HEK293T (cell line): ENCODE data around the gene GATAD2A.

Source experiments
- CTCF ChIA-PET: fragments of 350-600 bp; formaldehyde crosslinking; extraction: SDS; loops from one replicate; lab custom pipeline; 2021; ENCODE audit warnings: antibody characterized with exemption, inconsistent platforms; lab: Yijun Ruan, JAX
- POLR2A ChIA-PET: fragments of 350-600 bp; formaldehyde crosslinking; extraction: SDS; loops from one replicate; lab custom pipeline; 2020; ENCODE audit warnings: antibody characterized with exemption, inconsistent platforms; lab: Yijun Ruan, JAX
- DNase-seq: peaks from one replicate; pipeline ENCODE4 v3.0.0; 2012; ENCODE audit warnings: mixed read lengths; ENCODE audit errors: extremely low spot score
- ARNT ChIP-seq: fragments of 450-650 bp; IDR thresholded peaks from 2 replicates; pipeline ENCODE4 v1.6.1; 2017; ENCODE audit warnings: mild to moderate bottlenecking
- BHLHE40 ChIP-seq: fragments of 450-650 bp; IDR thresholded peaks from 2 replicates; pipeline ENCODE4 v1.6.1; 2016; ENCODE audit warnings: mild to moderate bottlenecking, moderate library complexity, borderline replicate concordance
- CTBP1 ChIP-seq: fragments of 450-650 bp; IDR thresholded peaks from 2 replicates; pipeline ENCODE4 v1.6.1; 2016; ENCODE audit warnings: borderline replicate concordance
- ELF4 ChIP-seq: fragments of 450-650 bp; IDR thresholded peaks from 2 replicates; pipeline ENCODE4 v1.6.1; 2017; ENCODE audit warnings: antibody characterized with exemption
- FOXA1 ChIP-seq: fragments of 450-650 bp; IDR thresholded peaks from 2 replicates; pipeline ENCODE4 v1.6.1; 2016; ENCODE audit warnings: mild to moderate bottlenecking
- FOXK2 ChIP-seq: fragments of 450-650 bp; IDR thresholded peaks from 2 replicates; pipeline ENCODE4 v1.6.1; 2016; ENCODE audit warnings: mild to moderate bottlenecking
- FOXM1 ChIP-seq: fragments of 450-650 bp; IDR thresholded peaks from 2 replicates; pipeline ENCODE4 v1.6.1; 2017; ENCODE audit warnings: mild to moderate bottlenecking, borderline replicate concordance
- HDGF ChIP-seq: fragments of 450-650 bp; IDR thresholded peaks from 2 replicates; pipeline ENCODE4 v1.6.1; 2017; ENCODE audit warnings: antibody characterized with exemption, borderline replicate concordance
- L3MBTL2 ChIP-seq: fragments of 450-650 bp; conservative IDR thresholded peaks from 2 replicates; pipeline ENCODE4 v1.6.1; 2016; ENCODE audit warnings: mild to moderate bottlenecking
- LEF1 ChIP-seq: fragments of 450-650 bp; IDR thresholded peaks from 2 replicates; pipeline ENCODE4 v1.6.1; 2017; ENCODE audit warnings: mild to moderate bottlenecking, borderline replicate concordance
- NFRKB ChIP-seq: fragments of 450-650 bp; IDR thresholded peaks from 2 replicates; pipeline ENCODE4 v1.6.1; 2016; ENCODE audit warnings: mild to moderate bottlenecking, moderate library complexity
- SP1 ChIP-seq: fragments of 450-650 bp; IDR thresholded peaks from 2 replicates; pipeline ENCODE4 v1.6.1; 2017
- SUZ12 ChIP-seq: fragments of 450-650 bp; IDR thresholded peaks from 2 replicates; pipeline ENCODE4 v1.6.1; 2016; ENCODE audit warnings: mild to moderate bottlenecking
- TARDBP ChIP-seq: fragments of 450-650 bp; IDR thresholded peaks from 2 replicates; pipeline ENCODE4 v1.6.1; 2016
- ZNF384 ChIP-seq: fragments of 450-650 bp; IDR thresholded peaks from 2 replicates; pipeline ENCODE4 v1.6.1; 2016
- TF ChIP-seq, protein P1 (sequence below): fragments of 450-650 bp; IDR thresholded peaks from 2 replicates; pipeline ENCODE4 v1.6.1; 2016

Gene GATAD2A

DNA sequence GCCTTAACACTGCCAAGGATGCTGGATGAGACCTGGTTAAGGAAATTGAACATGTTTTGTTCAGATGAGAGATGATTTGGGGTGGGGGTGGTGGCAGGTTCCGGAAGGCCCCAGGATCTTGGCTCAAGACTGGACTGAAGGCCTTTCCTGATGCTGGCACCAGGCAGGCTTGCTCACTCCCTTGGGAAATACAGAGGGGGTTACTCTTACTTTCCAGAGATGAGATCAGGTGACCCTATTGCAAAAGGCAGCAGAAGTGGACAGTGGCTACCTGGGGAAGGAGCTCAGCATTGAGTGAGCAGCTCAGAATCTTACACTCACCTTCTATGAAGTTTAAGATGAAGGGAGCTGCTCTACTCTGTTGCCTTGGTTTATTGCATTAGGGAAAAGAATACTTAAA, 10.8 kb downstream of the GATAD2A start:
- TF ChIP-seq FOXK2 (no peak), CTBP1 (no peak), NFRKB (no peak), ZNF384 (no peak), TARDBP (no peak), SUZ12 (no peak), FOXA1 (no peak), FOXM1 (no peak), L3MBTL2 (no peak), ARNT (no peak), HDGF (no peak)
- TF ChIP-seq, protein P1, sequence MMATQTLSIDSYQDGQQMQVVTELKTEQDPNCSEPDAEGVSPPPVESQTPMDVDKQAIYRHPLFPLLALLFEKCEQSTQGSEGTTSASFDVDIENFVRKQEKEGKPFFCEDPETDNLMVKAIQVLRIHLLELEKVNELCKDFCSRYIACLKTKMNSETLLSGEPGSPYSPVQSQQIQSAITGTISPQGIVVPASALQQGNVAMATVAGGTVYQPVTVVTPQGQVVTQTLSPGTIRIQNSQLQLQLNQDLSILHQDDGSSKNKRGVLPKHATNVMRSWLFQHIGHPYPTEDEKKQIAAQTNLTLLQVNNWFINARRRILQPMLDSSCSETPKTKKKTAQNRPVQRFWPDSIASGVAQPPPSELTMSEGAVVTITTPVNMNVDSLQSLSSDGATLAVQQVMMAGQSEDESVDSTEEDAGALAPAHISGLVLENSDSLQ, result no peak
- ChIA-PET CTCF (interaction anchor here (1.2 kb wide), 1 partner anchor 10 kb away, joined by 3 read pairs; no protein-coding TSS in a partner anchor), POLR2A (interaction anchor here (2.5 kb wide), 1 partner anchor 11 kb away, joined by 12 read pairs; the partner anchor contains the start of gene GATAD2A)
- no peak for DNase-seq

DNA sequence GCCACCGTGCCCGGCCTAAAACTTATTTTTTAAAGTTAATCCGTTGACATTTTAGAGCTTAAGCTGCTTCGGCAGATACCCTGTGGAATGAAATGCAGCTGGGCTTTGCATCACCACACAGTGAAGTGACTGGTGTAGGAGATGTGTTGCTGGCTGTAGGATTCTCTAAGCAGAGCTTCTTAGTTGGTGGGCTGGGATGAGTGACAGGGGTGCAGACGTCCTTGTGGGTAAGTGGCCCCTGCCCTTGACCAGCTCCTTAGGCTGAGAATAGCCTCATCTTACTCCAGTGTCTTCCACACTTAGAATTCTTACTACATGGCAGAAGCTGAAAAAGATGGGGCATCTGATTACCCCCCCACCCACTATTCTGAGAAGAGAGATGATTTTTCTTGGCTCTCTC, 11.6 kb downstream of the GATAD2A start:
- ChIA-PET CTCF (no interaction called here), POLR2A (interaction anchor here (0.8 to 2.5 kb wide), 2 partner anchors 12 to 71 kb away, joined by 3 to 12 read pairs; partner anchors contain the start of gene GATAD2A)
- no peak for TF ChIP-seq TARDBP
- no peak for TF ChIP-seq LEF1
- no peak for TF ChIP-seq FOXK2
- no peak for TF ChIP-seq ZNF384
- no peak for TF ChIP-seq BHLHE40
- no peak for TF ChIP-seq NFRKB
- TF ChIP-seq, protein P1, result no peak
- no peak for TF ChIP-seq FOXM1
- no peak for TF ChIP-seq CTBP1
- no peak for TF ChIP-seq ELF4
- no peak for TF ChIP-seq ARNT
- no peak for TF ChIP-seq L3MBTL2
- no peak for TF ChIP-seq FOXA1
- TF ChIP-seq SUZ12, result no peak
- no peak for TF ChIP-seq HDGF
- no peak for TF ChIP-seq SP1
- no peak for DNase-seq

DNA sequence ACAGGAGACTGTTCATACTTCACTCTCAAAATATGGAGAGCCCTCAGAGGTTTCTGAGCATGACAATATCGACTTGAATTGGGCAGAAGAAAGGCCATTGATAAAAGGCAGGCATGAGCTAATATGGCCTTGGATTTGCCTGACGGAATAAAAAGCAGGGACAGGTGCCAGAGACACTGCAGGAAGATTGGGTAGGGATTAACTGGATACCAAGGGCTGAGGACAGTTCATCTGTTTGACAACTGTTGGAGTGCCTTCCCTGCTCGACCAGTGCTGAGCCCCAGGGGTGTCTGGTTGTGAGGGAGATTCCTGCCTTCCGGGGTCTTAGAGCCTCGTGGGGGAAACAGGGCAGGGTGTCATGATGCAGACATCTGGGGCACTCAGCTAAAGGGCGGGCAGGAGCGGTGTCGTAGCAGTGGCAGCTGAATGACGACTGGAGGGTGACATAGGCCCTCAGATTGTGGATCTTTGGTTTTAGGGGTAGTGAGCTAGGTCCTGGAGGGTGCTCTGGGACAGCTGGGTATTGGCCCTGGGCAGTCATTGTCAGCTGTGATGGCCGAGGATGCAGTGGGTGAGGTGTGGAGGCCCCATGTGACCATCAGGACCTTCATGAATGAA, 12.3 kb downstream of the GATAD2A start:
- TF ChIP-seq LEF1 (no peak), CTBP1 (no peak), TARDBP (no peak), FOXM1 (no peak)
- POLR2A ChIA-PET, result interaction anchor here (0.8 to 2.5 kb wide), 2 partner anchors 13 to 70 kb away, joined by 3 to 12 read pairs; partner anchors contain the start of gene GATAD2A
- CTCF ChIA-PET, result no interaction called here
- DNase-seq, result no peak

DNA sequence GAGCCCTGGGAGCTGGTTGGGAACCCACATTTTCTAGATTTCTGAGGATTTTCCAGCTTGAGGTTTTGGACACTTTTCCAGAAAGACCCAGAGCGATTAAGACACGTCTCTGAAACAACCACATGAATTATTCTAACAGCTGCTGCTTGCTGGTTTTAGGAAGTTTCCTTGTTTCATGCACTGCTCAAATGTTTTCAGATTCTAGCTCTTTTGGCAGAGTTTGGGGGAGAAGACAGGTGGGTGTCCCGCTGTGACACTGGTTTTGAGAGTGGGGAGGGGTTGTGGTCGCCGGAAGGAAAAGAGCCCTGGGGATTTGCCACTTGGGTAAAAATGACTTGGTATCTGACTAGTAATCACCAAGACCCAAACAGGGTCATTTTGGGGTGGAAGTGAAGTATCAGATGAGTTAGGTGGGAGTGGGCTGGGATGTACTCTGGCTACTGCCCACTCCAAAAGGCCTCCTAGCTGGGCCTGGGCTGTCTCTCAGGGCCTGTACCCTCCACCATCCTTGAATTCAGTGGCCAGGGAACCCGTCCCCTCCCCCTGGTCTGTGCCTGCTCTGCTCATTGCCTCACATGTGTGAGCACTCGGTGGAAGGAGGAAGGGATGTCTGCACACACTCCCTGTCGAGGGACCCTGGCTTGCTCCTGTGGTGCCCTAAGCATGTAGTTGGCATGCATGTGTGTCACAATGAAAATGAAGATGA, 13.2 kb downstream of the GATAD2A start:
- CTCF ChIA-PET, result no interaction called here
- TF ChIP-seq FOXM1 (no peak), SP1 (no peak), SUZ12 (no peak), HDGF (no peak), BHLHE40 (no peak), FOXK2 (no peak), TARDBP (no peak), FOXA1 (no peak), L3MBTL2 (no peak), NFRKB (no peak)

DNA sequence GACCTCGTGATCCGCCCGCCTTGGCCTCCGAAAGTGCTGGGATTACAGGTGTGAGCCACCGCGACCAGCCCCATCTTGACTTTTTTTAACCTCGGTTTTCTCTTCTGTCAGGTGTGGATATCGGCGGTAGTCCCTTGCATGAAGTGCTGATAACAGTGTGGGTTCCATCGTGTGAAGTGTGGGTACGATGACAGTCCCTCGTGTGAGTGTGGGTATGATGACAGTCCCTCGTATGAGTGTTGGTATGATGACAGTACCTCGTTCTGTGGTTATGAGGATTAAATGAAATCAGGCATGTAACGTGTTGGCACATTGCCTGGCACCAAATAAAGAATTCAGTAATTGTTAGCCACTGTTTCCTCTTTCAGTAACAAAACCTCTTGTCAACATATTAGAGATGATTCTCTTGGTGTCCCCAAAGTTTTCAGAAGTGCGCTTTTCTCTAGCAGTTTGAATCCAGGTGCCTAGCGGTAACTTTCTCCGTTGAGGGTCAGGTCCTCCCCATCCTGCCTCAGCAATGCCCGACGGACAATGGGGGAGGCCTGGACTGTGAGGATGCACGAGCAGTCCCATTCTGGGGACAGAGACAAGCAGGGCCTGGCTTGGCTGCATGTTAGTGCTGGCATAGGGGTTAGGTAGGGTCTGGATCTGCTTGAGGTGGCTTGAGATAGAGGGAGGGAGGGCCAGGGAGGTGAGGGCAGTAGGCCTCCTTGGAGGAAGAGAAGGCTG, 15.3 kb downstream of the GATAD2A start:
- TF ChIP-seq NFRKB (no peak), CTBP1 (no peak), FOXM1 (no peak), ELF4 (no peak), ARNT (no peak), ZNF384 (no peak), BHLHE40 (no peak), FOXA1 (no peak), SUZ12 (no peak), HDGF (no peak), TARDBP (no peak), FOXK2 (no peak), SP1 (no peak), LEF1 (no peak)
- TF ChIP-seq, protein P1, result no peak
- ChIA-PET CTCF (no interaction called here), POLR2A (no interaction called here)
- DNase-seq, result no peak

More for the DNA sequence above, 13.2 kb downstream of the GATAD2A start:
- POLR2A ChIA-PET, result interaction anchor here (2.5 kb wide), 1 partner anchor 14 kb away, joined by 12 read pairs; the partner anchor contains the start of gene GATAD2A
- DNase-seq, result no peak

DNA sequence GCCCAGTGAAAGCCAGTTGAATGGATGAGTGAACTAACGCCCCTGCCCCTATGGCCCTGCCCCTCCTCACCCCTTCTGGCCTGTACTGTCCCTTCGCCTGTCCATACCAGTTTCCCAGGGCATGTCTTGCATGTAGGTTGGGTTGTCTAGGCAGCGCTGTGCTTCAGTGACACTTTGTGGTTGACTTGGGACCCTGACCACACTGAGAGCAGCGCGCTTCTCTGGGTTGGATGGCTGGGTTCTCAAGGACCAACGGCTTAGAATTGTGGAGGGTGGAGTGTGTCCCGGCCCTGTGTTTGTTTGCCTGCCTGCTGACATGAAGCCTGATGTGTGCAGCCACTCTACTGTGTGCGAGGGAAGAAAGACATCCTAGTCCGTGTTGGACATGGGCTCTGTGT, 15.8 kb downstream of the GATAD2A start:
- no peak for DNase-seq
- CTCF ChIA-PET, result no interaction called here
- TF ChIP-seq, protein P1, result no peak
- no peak for TF ChIP-seq FOXA1
- no peak for TF ChIP-seq NFRKB
- no peak for TF ChIP-seq FOXK2
- no peak for TF ChIP-seq ELF4

More for the DNA sequence above, 15.8 kb downstream of the GATAD2A start:
- POLR2A ChIA-PET, result no interaction called here
